SJSA1 (cell line): ENCODE data around the gene FLOT2. TPM values are rescaled to one million over a fixed set of nuclear protein-coding genes. Genes with fewer than 3 reads are reported as not detected.

ENCODE experiments used
- DNase-seq, 2 experiments: peaks; one replicate each; pipeline ENCODE4 v3.0.0-alpha.2; 2015 to 2020; ENCODE audit warnings: low spot score in 2 of 2, low read depth in 1 of 2
- H3K27ac ChIP-seq: fragments of 250-450 bp; sonication (Bioruptor Pico); 2 replicates; pipeline ENCODE4 v1.5.1; 2020; ENCODE audit warnings: mild to moderate bottlenecking, moderate library complexity
- H3K27me3 ChIP-seq: fragments of 250-450 bp; sonication (Bioruptor Pico); replicated peaks from 2 replicates; pipeline ENCODE4 v1.5.1; 2020; ENCODE audit warnings: mild to moderate bottlenecking, moderate library complexity
- H3K36me3 ChIP-seq: fragments of 250-450 bp; sonication (Bioruptor Pico); 2 replicates; pipeline ENCODE4 v1.5.1; 2020; ENCODE audit warnings: mild to moderate bottlenecking
- H3K4me1 ChIP-seq: fragments of 250-450 bp; sonication (Bioruptor Pico); replicated peaks from 2 replicates; pipeline ENCODE4 v1.6.1; 2021; ENCODE audit warnings: mild to moderate bottlenecking
- H3K4me3 ChIP-seq: fragments of 250-450 bp; sonication (Bioruptor Pico); 2 replicates; pipeline ENCODE4 v1.5.1; 2020; ENCODE audit warnings: mild to moderate bottlenecking
- H3K9me3 ChIP-seq: fragments of 250-450 bp; sonication (Bioruptor Pico); replicated peaks from 2 replicates; pipeline ENCODE4 v1.5.1; 2020; ENCODE audit warnings: mild to moderate bottlenecking
- total RNA-seq: library from RNA; depleted of rRNA; stranded (reverse); fragments of >200 nt; shearing (Covaris generic); gene quantifications from 2 replicates; pipeline ENCODE4 v1.2.3, GENCODE V29; 2014

FLOT2 gene
- total RNA-seq, 1 experiment from 2014 or later, result 13.4 TPM

- H3K9me3 ChIP-seq, result no peaks in the 10 kb centered on the region
Measured at GRCh38 chr17:28865946-28866752, 31.4 kb downstream of the FLOT2 start.

GRCh38 chr17:28864991-28865849, 32.3 kb downstream of the FLOT2 start:
- DNase-seq, result no peak
- Histone ChIP-seq H3K4me3 (no peak overlapping the region), H3K4me1 (peaks cover 13% of the 10 kb centered on the region), H3K36me3 (peaks cover 11% of the 10 kb centered on the region), H3K27me3 (no peaks in the 10 kb centered on the region), H3K9me3 (no peaks in the 10 kb centered on the region), H3K27ac (peak overlapping the region; percentile 22; the same call in 1 of the 2 replicates)

More at GRCh38 chr17:28865946-28866752, 31.4 kb downstream of the FLOT2 start:
- Histone ChIP-seq H3K27ac (peak overlapping the region; percentile 22; the same call in 1 of the 2 replicates), H3K4me3 (no peak overlapping the region), H3K4me1 (peaks cover 13% of the 10 kb centered on the region), H3K36me3 (peaks cover 5% of the 10 kb centered on the region; the same call in 1 of the 2 replicates), H3K27me3 (no peaks in the 10 kb centered on the region)
- peak in 1 of 2 experiments; percentile 51 for DNase-seq

GRCh38 chr17:28863953-28864352, 33.6 kb downstream of the FLOT2 start:
- Histone ChIP-seq H3K36me3 (peaks cover 22% of the 10 kb centered on the region), H3K4me3 (no peak overlapping the region), H3K4me1 (peaks cover 13% of the 10 kb centered on the region), H3K9me3 (no peaks in the 10 kb centered on the region), H3K27ac (no peak overlapping the region), H3K27me3 (no peaks in the 10 kb centered on the region)
- DNase-seq, result no peak

GRCh38 chr17:28862561-28862960, 35.0 kb downstream of the FLOT2 start:
- Histone ChIP-seq H3K36me3 (peaks cover 36% of the 10 kb centered on the region), H3K27me3 (no peaks in the 10 kb centered on the region), H3K27ac (no peak overlapping the region), H3K4me3 (no peak overlapping the region), H3K4me1 (peaks cover 13% of the 10 kb centered on the region), H3K9me3 (no peaks in the 10 kb centered on the region)
- DNase-seq, result no peak

- no peak overlapping the region for H3K4me3 ChIP-seq
- no peak for DNase-seq
- H3K9me3 ChIP-seq, result no peaks in the 10 kb centered on the region
- no peak overlapping the region for H3K27ac ChIP-seq
- no peaks in the 10 kb centered on the region for H3K27me3 ChIP-seq
- H3K36me3 ChIP-seq, result peaks cover 45% of the 10 kb centered on the region
- peaks cover 13% of the 10 kb centered on the region for H3K4me1 ChIP-seq
Measured at GRCh38 chr17:28861393-28862203, 35.9 kb downstream of the FLOT2 start.

- peaks cover 52% of the 10 kb centered on the region for H3K36me3 ChIP-seq
- peaks cover 4% of the 10 kb centered on the region for H3K4me1 ChIP-seq
- H3K9me3 ChIP-seq, result no peaks in the 10 kb centered on the region
- DNase-seq, result no peak
- H3K27ac ChIP-seq, result no peak overlapping the region
- H3K4me3 ChIP-seq, result no peak overlapping the region
- no peaks in the 10 kb centered on the region for H3K27me3 ChIP-seq
Measured at GRCh38 chr17:28860363-28860808, 37.1 kb downstream of the FLOT2 start.

- H3K36me3 ChIP-seq, result peaks cover 52% of the 10 kb centered on the region
- H3K9me3 ChIP-seq, result no peaks in the 10 kb centered on the region
- H3K27ac ChIP-seq, result no peak overlapping the region
- peaks cover 6% of the 10 kb centered on the region for H3K4me1 ChIP-seq
- DNase-seq, result no peak
- no peaks in the 10 kb centered on the region for H3K27me3 ChIP-seq
- no peak overlapping the region for H3K4me3 ChIP-seq
Measured at GRCh38 chr17:28858801-28859355, 38.7 kb downstream of the FLOT2 start.

GRCh38 chr17:28857905-28858800, 39.4 kb downstream of the FLOT2 start:
- no peak overlapping the region for H3K4me3 ChIP-seq
- DNase-seq, result no peak
- 0 out of 2 replicates have a peak, but pooled peaks cover 2% of the 10 kb centered on the region for H3K9me3 ChIP-seq
- no peak overlapping the region for H3K27ac ChIP-seq
- H3K27me3 ChIP-seq, result no peaks in the 10 kb centered on the region
- peaks cover 52% of the 10 kb centered on the region for H3K36me3 ChIP-seq
- peaks cover 6% of the 10 kb centered on the region for H3K4me1 ChIP-seq

- peak overlapping the region; percentile 70; the same call in 1 of the 2 replicates for H3K4me3 ChIP-seq
- H3K27me3 ChIP-seq, result no peaks in the 10 kb centered on the region
- DNase-seq, result no peak
- peaks cover 6% of the 10 kb centered on the region for H3K4me1 ChIP-seq
- H3K27ac ChIP-seq, result no peak overlapping the region
- peaks cover 47% of the 10 kb centered on the region for H3K36me3 ChIP-seq
- H3K9me3 ChIP-seq, result 0 out of 2 replicates have a peak, but pooled peaks cover 2% of the 10 kb centered on the region
Measured at GRCh38 chr17:28856028-28856574, 41.4 kb downstream of the FLOT2 start.

GRCh38 chr17:28855336-28855679, 42.2 kb downstream of the FLOT2 start:
- Histone ChIP-seq H3K4me3 (peak overlapping the region; percentile 70), H3K27me3 (no peaks in the 10 kb centered on the region), H3K4me1 (peaks cover 6% of the 10 kb centered on the region), H3K9me3 (0 out of 2 replicates have a peak, but pooled peaks cover 2% of the 10 kb centered on the region), H3K27ac (peak overlapping the region; percentile 51), H3K36me3 (peaks cover 42% of the 10 kb centered on the region)
- DNase-seq, result no peak

- Histone ChIP-seq H3K27me3 (no peaks in the 10 kb centered on the region), H3K36me3 (peaks cover 37% of the 10 kb centered on the region), H3K27ac (peak within 1 kb of the TSS; percentile 51), H3K4me1 (peaks cover 6% of the 10 kb centered on the region), H3K4me3 (peak within 1 kb of the TSS; percentile 70), H3K9me3 (0 out of 2 replicates have a peak, but pooled peaks cover 2% of the 10 kb centered on the region)
- peak; percentile 81 to 87 for DNase-seq
Measured at GRCh38 chr17:28854457-28855335, 42.8 kb downstream of the FLOT2 start, which contains the start of gene ERAL1. ERAL1 (plus strand) TSS chr17:28855016; CDS start chr17:28855035, 19 bp downstream.
